Renal cortical epithelial cell (primary cell): ENCODE data around the gene BCL11A. TPM values are rescaled to one million over a fixed set of nuclear protein-coding genes. Genes with fewer than 3 reads are reported as not detected.

ENCODE experiments used
- DNase-seq: peaks from one replicate; pipeline ENCODE4 v3.0.0-alpha.2; 2011; ENCODE audit warnings: low read depth
- total RNA-seq: library from RNA; depleted of rRNA; stranded (reverse); fragments of >200 nt; gene quantifications from 2 replicates; pipeline ENCODE4 v1.2.3, GENCODE V29; 2014

BCL11A gene
- total RNA-seq, 1 donor from 2014 or later, result 0.80 TPM

DNA sequence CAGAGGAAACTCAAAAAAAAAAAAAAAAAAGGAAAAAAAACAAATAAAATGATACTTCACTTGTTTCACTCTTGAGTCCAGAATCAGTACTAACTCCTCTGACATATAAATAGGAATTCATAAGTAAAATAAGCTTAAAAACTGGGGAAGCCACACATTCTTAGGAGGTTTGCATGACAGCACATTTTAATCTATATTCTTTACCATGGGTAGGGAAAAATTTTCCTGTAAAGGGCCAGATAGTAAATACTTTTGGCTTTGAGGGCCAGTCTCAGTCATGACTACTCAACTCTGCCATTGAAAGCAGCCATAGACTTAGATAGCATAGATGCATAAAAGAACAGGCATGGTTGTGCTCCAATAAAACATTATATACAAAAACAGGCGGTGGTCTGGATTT, 145.2 kb downstream of the BCL11A start:
- DNase-seq, result no peak

- no peak for DNase-seq
Measured at GRCh38 chr2:60407398-60407797, 146.1 kb downstream of the BCL11A start.

GRCh38 chr2:60406192-60406591, 147.3 kb downstream of the BCL11A start:
- DNase-seq, result no peak

GRCh38 chr2:60405271-60405919, 148.1 kb downstream of the BCL11A start:
- no peak for DNase-seq

Other genes with a start within 250 kb of the BCL11A start
- gene PAPOLG, start 202.6 kb upstream of the BCL11A start, total RNA-seq, result 11.3 and 16.9 TPM in 2 replicates